Measurements from ENCODE around the gene DMTF1. TPM values are rescaled to one million over a fixed set of nuclear protein-coding genes. Genes with fewer than 3 reads are reported as not detected.

Gene DMTF1
- polyA plus RNA-seq, 2 of the 4 experiments (the other 2 are of a cell fraction): 37.3 to 124 TPM

DNA sequence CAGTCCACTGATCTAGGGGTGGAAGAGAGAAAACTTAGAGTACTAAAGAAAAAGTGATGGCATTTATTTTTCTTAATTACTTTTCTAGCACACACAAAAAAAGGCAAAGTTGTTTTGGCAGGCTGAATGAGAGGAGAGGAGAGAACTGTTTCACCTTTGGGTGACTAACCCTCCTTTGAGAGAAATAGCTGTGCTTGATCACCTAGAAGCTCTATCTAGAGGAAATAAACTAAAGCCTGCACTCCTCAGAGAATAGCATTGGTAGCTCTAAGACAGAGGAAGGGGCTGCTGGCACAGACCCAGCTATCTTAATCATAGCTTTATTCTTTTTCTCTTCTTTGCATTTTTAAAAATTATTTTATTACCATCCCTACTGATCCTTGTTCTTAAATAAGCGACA lies 61.0 kb downstream of the DMTF1 start:
- H3K27ac ChIP-seq: no peak overlapping the region
- FAIRE-seq (no peak), DNase-seq (ENCODE audit: low read depth in 1 of 2, low spot score in 1 of 2) (no peak), ATAC-seq (no peak)
- no peaks in the 10 kb centered on the region for H3K4me1 ChIP-seq
- 100% methylated on average over 1 of the region's 1 CpG for WGBS (ENCODE audit: missing lambda C conversion rate)
- TF ChIP-seq MYC (IDR thresholded peaks at IDR 0.05; ENCODE audit: borderline replicate concordance, low read length) (no peak), BHLHE40 (IDR thresholded peaks at IDR 0.05; ENCODE audit: low read depth, low read length) (no peak), RCOR1 (IDR thresholded peaks at IDR 0.05; ENCODE audit: low read depth, low read length) (no peak), CEBPB (IDR thresholded peaks at IDR 0.05) (no peak), NR3C1 (IDR thresholded peaks at IDR 0.05) (no peak), ESRRA (IDR thresholded peaks at IDR 0.05; ENCODE audit: borderline replicate concordance, low read length) (no peak), JUNB (IDR thresholded peaks at IDR 0.05) (no peak), RFX5 (IDR thresholded peaks at IDR 0.05) (no peak), HDAC2 (IDR thresholded peaks at IDR 0.05) (no peak), EHMT2 (IDR thresholded peaks at IDR 0.05; ENCODE audit: low read depth) (no peak), ZSCAN20 (CRISPR knock-in tag; IDR thresholded peaks at IDR 0.05) (no peak)
- TF ChIP-seq, protein P1, sequence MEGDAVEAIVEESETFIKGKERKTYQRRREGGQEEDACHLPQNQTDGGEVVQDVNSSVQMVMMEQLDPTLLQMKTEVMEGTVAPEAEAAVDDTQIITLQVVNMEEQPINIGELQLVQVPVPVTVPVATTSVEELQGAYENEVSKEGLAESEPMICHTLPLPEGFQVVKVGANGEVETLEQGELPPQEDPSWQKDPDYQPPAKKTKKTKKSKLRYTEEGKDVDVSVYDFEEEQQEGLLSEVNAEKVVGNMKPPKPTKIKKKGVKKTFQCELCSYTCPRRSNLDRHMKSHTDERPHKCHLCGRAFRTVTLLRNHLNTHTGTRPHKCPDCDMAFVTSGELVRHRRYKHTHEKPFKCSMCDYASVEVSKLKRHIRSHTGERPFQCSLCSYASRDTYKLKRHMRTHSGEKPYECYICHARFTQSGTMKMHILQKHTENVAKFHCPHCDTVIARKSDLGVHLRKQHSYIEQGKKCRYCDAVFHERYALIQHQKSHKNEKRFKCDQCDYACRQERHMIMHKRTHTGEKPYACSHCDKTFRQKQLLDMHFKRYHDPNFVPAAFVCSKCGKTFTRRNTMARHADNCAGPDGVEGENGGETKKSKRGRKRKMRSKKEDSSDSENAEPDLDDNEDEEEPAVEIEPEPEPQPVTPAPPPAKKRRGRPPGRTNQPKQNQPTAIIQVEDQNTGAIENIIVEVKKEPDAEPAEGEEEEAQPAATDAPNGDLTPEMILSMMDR (IDR thresholded peaks at IDR 0.05): no peak
- TF ChIP-seq, protein P2, sequence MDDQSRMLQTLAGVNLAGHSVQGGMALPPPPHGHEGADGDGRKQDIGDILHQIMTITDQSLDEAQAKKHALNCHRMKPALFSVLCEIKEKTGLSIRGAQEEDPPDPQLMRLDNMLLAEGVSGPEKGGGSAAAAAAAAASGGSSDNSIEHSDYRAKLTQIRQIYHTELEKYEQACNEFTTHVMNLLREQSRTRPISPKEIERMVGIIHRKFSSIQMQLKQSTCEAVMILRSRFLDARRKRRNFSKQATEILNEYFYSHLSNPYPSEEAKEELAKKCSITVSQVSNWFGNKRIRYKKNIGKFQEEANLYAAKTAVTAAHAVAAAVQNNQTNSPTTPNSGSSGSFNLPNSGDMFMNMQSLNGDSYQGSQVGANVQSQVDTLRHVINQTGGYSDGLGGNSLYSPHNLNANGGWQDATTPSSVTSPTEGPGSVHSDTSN (IDR thresholded peaks at IDR 0.05): no peak
- POLR2A ChIA-PET: no interaction called here
- no peak overlapping the region for H3K4me2 ChIP-seq
- CTCF ChIA-PET: interaction anchor here (1.7 kb wide), 1 partner anchor 11 kb away, joined by 3 read pairs; no protein-coding TSS in a partner anchor
- no peaks in the 10 kb centered on the region for H3K9me3 ChIP-seq
- H3K4me3 ChIP-seq: no peak overlapping the region

DNA sequence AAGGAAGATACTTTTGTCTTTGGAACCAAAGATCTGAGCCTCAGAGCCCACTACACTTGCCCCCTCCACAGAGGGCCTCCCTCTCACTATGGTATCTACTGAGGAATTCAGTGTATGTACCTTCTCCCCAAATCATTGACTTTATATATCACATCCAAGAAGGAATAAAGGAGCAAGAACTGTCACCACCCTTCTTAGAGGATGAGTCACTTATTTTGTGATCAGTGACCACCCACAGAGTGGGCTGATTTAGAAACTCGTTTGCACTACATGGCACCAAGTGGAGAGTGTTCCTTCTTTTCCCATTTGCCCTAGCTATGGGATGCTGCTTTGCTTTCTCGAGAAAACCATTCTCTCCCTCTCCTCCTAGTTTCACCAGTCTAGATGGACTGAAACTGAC lies 61.6 kb downstream of the DMTF1 start:
- 0 out of 3 replicates have a peak, but pooled peaks cover 2% of the 10 kb centered on the region for H3K4me1 ChIP-seq
- DNase-seq (ENCODE audit: low read depth in 1 of 2, low spot score in 1 of 2): no peak
- no peak overlapping the region for H3K4me2 ChIP-seq
- ChIA-PET POLR2A (no interaction called here), CTCF (interaction anchor here (1.7 kb wide), 1 partner anchor 10 kb away, joined by 3 read pairs; no protein-coding TSS in a partner anchor)
- H3K27ac ChIP-seq: no peak overlapping the region
- TF ChIP-seq HEYL (CRISPR knock-in tag; IDR thresholded peaks at IDR 0.05): no peak
- TF ChIP-seq RAD21 (conservative IDR thresholded peaks at IDR 0.05 in 1 of 2, IDR thresholded peaks at IDR 0.05 in 1 of 2): no peak
- TF ChIP-seq MYC (IDR thresholded peaks at IDR 0.05; ENCODE audit: borderline replicate concordance, low read length): no peak
- no peak for TF ChIP-seq RCOR1 (IDR thresholded peaks at IDR 0.05; ENCODE audit: low read depth, low read length)
- no peak for TF ChIP-seq ZFP36 (IDR thresholded peaks at IDR 0.05; ENCODE audit: borderline replicate concordance, partially characterized antibody)
- no peak for TF ChIP-seq NFE2L2 (conservative IDR thresholded peaks at IDR 0.05; ENCODE audit: low read length)
- TF ChIP-seq KDM1A (IDR thresholded peaks at IDR 0.05; ENCODE audit: low read depth): no peak
- TF ChIP-seq, protein P3, sequence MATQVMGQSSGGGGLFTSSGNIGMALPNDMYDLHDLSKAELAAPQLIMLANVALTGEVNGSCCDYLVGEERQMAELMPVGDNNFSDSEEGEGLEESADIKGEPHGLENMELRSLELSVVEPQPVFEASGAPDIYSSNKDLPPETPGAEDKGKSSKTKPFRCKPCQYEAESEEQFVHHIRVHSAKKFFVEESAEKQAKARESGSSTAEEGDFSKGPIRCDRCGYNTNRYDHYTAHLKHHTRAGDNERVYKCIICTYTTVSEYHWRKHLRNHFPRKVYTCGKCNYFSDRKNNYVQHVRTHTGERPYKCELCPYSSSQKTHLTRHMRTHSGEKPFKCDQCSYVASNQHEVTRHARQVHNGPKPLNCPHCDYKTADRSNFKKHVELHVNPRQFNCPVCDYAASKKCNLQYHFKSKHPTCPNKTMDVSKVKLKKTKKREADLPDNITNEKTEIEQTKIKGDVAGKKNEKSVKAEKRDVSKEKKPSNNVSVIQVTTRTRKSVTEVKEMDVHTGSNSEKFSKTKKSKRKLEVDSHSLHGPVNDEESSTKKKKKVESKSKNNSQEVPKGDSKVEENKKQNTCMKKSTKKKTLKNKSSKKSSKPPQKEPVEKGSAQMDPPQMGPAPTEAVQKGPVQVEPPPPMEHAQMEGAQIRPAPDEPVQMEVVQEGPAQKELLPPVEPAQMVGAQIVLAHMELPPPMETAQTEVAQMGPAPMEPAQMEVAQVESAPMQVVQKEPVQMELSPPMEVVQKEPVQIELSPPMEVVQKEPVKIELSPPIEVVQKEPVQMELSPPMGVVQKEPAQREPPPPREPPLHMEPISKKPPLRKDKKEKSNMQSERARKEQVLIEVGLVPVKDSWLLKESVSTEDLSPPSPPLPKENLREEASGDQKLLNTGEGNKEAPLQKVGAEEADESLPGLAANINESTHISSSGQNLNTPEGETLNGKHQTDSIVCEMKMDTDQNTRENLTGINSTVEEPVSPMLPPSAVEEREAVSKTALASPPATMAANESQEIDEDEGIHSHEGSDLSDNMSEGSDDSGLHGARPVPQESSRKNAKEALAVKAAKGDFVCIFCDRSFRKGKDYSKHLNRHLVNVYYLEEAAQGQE (IDR thresholded peaks at IDR 0.05): no peak
- TF ChIP-seq EHMT2 (IDR thresholded peaks at IDR 0.05; ENCODE audit: low read depth): no peak
- TF ChIP-seq, protein P4, sequence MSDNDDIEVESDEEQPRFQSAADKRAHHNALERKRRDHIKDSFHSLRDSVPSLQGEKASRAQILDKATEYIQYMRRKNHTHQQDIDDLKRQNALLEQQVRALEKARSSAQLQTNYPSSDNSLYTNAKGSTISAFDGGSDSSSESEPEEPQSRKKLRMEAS (IDR thresholded peaks at IDR 0.05): no peak
- TF ChIP-seq KDM5A (IDR thresholded peaks at IDR 0.05): no peak
- no peak for TF ChIP-seq HOXA7 (CRISPR knock-in tag; IDR thresholded peaks at IDR 0.05)
- no peak for TF ChIP-seq FOSL2 (IDR thresholded peaks at IDR 0.05)
- no peak for TF ChIP-seq FOSL2 (CRISPR knock-in tag; IDR thresholded peaks at IDR 0.05)
- TF ChIP-seq CHD2 (IDR thresholded peaks at IDR 0.05; ENCODE audit: low read length, partially characterized antibody): no peak
- TF ChIP-seq, protein P5, sequence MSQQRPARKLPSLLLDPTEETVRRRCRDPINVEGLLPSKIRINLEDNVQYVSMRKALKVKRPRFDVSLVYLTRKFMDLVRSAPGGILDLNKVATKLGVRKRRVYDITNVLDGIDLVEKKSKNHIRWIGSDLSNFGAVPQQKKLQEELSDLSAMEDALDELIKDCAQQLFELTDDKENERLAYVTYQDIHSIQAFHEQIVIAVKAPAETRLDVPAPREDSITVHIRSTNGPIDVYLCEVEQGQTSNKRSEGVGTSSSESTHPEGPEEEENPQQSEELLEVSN (IDR thresholded peaks at IDR 0.05; ENCODE audit: borderline replicate concordance, low read depth): no peak
- TF ChIP-seq SREBF2 (IDR thresholded peaks at IDR 0.05): no peak
- TF ChIP-seq CBX2 (IDR thresholded peaks at IDR 0.05; ENCODE audit: borderline replicate concordance, low read depth): no peak
- TF ChIP-seq NPAS2 (CRISPR knock-in tag; IDR thresholded peaks at IDR 0.05; ENCODE audit: borderline replicate concordance): no peak
- TF ChIP-seq HDAC2 (IDR thresholded peaks at IDR 0.05): no peak
- no peak for TF ChIP-seq JUNB (IDR thresholded peaks at IDR 0.05)
- H3K9me3 ChIP-seq: no peaks in the 10 kb centered on the region
- no peak for ATAC-seq
- no peak overlapping the region for H3K4me3 ChIP-seq
- WGBS (ENCODE audit: missing lambda C conversion rate): 76% methylated on average over 2 of the region's 2 CpGs
- no peak for FAIRE-seq

All from A549 (cell line).